ENCODE results near the gene BCL6B. TPM values are rescaled to one million over a fixed set of nuclear protein-coding genes. Genes with fewer than 3 reads are reported as not detected.

Gene BCL6B
- total RNA-seq, 1 experiment from 2014 or later, result 11.4 TPM

DNA sequence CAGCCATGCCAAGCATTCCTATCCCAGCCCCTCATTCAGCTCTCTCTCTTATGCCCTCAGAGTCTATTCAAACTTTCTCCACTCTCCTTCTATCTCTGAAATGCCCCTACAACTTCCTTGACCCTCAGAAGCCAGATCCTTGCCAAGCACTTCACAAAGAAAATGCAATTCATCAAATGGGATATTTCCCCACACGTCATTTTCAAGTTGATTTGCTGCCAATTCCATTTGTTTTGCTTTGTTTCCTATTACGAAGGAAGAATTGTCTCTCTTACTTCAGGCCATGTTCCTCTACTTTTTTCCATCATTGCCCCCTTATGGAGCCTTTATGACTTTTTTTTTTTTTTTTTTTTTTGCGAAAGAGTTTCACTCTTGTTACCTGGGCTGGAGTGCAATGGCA is 36.2 kb upstream of the BCL6B start:
- Mint-ChIP-seq H3K27ac (no peak overlapping the region), H3K9me3 (no peaks in the 10 kb centered on the region), H3K36me3 (no peaks in the 10 kb centered on the region), H3K4me1 (no peaks in the 10 kb centered on the region), H3K4me3 (no peak overlapping the region), H3K27me3 (ENCODE audit: low read depth) (peaks cover 23% of the 10 kb centered on the region)
- ATAC-seq, result no peak
- ChIA-PET POLR2A (no interaction called here), CTCF (interaction anchor here (0.6 to 1.2 kb wide), 2 partner anchors 73 to 77 kb away, joined by 3 to 5 read pairs; no protein-coding TSS in a partner anchor)
- no peak for DNase-seq (ENCODE audit: low spot score)
- TF ChIP-seq ELF4 (CRISPR knock-in tag; IDR thresholded peaks at IDR 0.05; ENCODE audit: low read depth) (no peak), HMGXB4 (CRISPR knock-in tag; IDR thresholded peaks at IDR 0.05) (no peak), ZNF121 (CRISPR knock-in tag; IDR thresholded peaks at IDR 0.05) (no peak), ZNF416 (CRISPR knock-in tag; IDR thresholded peaks at IDR 0.05) (no peak), ZNF232 (CRISPR knock-in tag; IDR thresholded peaks at IDR 0.05) (no peak), ZBTB21 (CRISPR knock-in tag; IDR thresholded peaks at IDR 0.05; ENCODE audit: borderline replicate concordance) (no peak), NR3C1 (CRISPR knock-in tag; conservative IDR thresholded peaks at IDR 0.05; ENCODE audit: low read depth) (no peak), MAX (CRISPR knock-in tag; IDR thresholded peaks at IDR 0.05) (no peak), TEAD4 (CRISPR knock-in tag; IDR thresholded peaks at IDR 0.05) (no peak), ZNF512 (CRISPR knock-in tag; IDR thresholded peaks at IDR 0.05; ENCODE audit: borderline replicate concordance) (no peak), GABPB1 (CRISPR knock-in tag; IDR thresholded peaks at IDR 0.05) (no peak)
- TF ChIP-seq, protein P1, sequence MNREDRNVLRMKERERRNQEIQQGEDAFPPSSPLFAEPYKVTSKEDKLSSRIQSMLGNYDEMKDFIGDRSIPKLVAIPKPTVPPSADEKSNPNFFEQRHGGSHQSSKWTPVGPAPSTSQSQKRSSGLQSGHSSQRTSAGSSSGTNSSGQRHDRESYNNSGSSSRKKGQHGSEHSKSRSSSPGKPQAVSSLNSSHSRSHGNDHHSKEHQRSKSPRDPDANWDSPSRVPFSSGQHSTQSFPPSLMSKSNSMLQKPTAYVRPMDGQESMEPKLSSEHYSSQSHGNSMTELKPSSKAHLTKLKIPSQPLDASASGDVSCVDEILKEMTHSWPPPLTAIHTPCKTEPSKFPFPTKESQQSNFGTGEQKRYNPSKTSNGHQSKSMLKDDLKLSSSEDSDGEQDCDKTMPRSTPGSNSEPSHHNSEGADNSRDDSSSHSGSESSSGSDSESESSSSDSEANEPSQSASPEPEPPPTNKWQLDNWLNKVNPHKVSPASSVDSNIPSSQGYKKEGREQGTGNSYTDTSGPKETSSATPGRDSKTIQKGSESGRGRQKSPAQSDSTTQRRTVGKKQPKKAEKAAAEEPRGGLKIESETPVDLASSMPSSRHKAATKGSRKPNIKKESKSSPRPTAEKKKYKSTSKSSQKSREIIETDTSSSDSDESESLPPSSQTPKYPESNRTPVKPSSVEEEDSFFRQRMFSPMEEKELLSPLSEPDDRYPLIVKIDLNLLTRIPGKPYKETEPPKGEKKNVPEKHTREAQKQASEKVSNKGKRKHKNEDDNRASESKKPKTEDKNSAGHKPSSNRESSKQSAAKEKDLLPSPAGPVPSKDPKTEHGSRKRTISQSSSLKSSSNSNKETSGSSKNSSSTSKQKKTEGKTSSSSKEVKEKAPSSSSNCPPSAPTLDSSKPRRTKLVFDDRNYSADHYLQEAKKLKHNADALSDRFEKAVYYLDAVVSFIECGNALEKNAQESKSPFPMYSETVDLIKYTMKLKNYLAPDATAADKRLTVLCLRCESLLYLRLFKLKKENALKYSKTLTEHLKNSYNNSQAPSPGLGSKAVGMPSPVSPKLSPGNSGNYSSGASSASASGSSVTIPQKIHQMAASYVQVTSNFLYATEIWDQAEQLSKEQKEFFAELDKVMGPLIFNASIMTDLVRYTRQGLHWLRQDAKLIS (CRISPR knock-in tag; IDR thresholded peaks at IDR 0.05; ENCODE audit: borderline replicate concordance), result no peak
- TF ChIP-seq, protein P2, sequence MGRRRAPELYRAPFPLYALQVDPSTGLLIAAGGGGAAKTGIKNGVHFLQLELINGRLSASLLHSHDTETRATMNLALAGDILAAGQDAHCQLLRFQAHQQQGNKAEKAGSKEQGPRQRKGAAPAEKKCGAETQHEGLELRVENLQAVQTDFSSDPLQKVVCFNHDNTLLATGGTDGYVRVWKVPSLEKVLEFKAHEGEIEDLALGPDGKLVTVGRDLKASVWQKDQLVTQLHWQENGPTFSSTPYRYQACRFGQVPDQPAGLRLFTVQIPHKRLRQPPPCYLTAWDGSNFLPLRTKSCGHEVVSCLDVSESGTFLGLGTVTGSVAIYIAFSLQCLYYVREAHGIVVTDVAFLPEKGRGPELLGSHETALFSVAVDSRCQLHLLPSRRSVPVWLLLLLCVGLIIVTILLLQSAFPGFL (CRISPR knock-in tag; IDR thresholded peaks at IDR 0.05; ENCODE audit: borderline replicate concordance), result no peak

DNA sequence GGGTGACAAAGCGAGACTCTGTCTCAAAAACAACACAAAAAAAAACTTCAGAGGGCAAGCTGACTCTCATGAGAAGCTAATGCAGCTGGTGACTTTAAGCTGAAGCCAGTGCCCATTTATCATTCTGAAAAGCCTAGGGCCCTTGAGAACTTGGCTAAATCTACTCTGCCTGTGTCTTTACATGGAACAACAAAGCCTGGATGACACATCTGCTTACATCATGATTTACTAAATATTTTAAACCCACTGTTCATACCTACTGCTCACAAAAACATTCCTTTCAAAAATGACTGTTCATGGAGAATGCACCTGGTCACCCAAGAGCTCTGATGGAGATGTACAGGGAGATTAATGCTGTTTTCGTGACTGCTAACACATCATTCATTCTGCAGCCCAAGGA is 33.1 kb upstream of the BCL6B start:
- ChIA-PET POLR2A (interaction anchor here (0.6 kb wide), 1 partner anchor 58 kb away, joined by 3 read pairs; no protein-coding TSS in a partner anchor), CTCF (interaction anchor here (0.8 to 1.4 kb wide), 4 partner anchors 79 to 288 kb away, joined by 3 to 5 read pairs (median 4); no protein-coding TSS in a partner anchor)
- H3K9me3 Mint-ChIP-seq, result no peaks in the 10 kb centered on the region
- no peak overlapping the region for H3K27ac Mint-ChIP-seq
- H3K27me3 Mint-ChIP-seq (ENCODE audit: low read depth), result peaks cover 42% of the 10 kb centered on the region
- DNase-seq (ENCODE audit: low spot score), result no peak
- H3K4me3 Mint-ChIP-seq, result no peak overlapping the region
- no peaks in the 10 kb centered on the region for H3K36me3 Mint-ChIP-seq
- ATAC-seq, result no peak
- peaks cover 2% of the 10 kb centered on the region for H3K4me1 Mint-ChIP-seq
- TF ChIP-seq, protein P3, sequence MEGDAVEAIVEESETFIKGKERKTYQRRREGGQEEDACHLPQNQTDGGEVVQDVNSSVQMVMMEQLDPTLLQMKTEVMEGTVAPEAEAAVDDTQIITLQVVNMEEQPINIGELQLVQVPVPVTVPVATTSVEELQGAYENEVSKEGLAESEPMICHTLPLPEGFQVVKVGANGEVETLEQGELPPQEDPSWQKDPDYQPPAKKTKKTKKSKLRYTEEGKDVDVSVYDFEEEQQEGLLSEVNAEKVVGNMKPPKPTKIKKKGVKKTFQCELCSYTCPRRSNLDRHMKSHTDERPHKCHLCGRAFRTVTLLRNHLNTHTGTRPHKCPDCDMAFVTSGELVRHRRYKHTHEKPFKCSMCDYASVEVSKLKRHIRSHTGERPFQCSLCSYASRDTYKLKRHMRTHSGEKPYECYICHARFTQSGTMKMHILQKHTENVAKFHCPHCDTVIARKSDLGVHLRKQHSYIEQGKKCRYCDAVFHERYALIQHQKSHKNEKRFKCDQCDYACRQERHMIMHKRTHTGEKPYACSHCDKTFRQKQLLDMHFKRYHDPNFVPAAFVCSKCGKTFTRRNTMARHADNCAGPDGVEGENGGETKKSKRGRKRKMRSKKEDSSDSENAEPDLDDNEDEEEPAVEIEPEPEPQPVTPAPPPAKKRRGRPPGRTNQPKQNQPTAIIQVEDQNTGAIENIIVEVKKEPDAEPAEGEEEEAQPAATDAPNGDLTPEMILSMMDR (IDR thresholded peaks at IDR 0.05), result no peak
- TF ChIP-seq ESRRA (CRISPR knock-in tag; IDR thresholded peaks at IDR 0.05; ENCODE audit: borderline replicate concordance), result no peak
- no peak for TF ChIP-seq ZNF396 (CRISPR knock-in tag; IDR thresholded peaks at IDR 0.05; ENCODE audit: borderline replicate concordance)
- no peak for TF ChIP-seq E2F4 (CRISPR knock-in tag; IDR thresholded peaks at IDR 0.05; ENCODE audit: borderline replicate concordance, low read depth)
- no peak for TF ChIP-seq IRF1 (CRISPR knock-in tag; IDR thresholded peaks at IDR 0.05)
- TF ChIP-seq RELA (CRISPR knock-in tag; IDR thresholded peaks at IDR 0.05; ENCODE audit: borderline replicate concordance), result no peak
- TF ChIP-seq FOXK1 (CRISPR knock-in tag; IDR thresholded peaks at IDR 0.05), result no peak
- no peak for TF ChIP-seq E2F1 (CRISPR knock-in tag; IDR thresholded peaks at IDR 0.05)
- TF ChIP-seq TEAD1 (CRISPR knock-in tag; IDR thresholded peaks at IDR 0.05), result no peak

Data from WTC11 (cell line).